Right ventricle myocardium superior (tissue), 1 donor: ENCODE results near the gene SLC38A10. TPM values are rescaled to one million over a fixed set of nuclear protein-coding genes. Genes with fewer than 3 reads are reported as not detected.
A peak's percentile ranks its signal among the peaks of the same experiment; 100 is the strongest.

Source experiments
- ATAC-seq: fragments of 200-7000 bp; cut with Tn5 transposase; one replicate; pipeline ENCODE4 v1.9.1; 2020; ENCODE audit warnings: mild to moderate bottlenecking; ENCODE audit not compliant: poor library complexity
- DNase-seq: peaks from one replicate; pipeline ENCODE4 v3.0.0-alpha.2; 2020
- intact Hi-C: fragments of 100-400 bp; cut with DNase I; formaldehyde crosslinking; loops from one replicate; pipeline ENCODE4 v1.11.2; 2022
- long read RNA-seq: library from polyadenylated mRNA; unstranded; transcript quantifications from one replicate; pipeline ENCODE4 v2.0.0, GENCODE V29; 2021
- total RNA-seq: library from RNA; stranded (reverse); fragmentation: NEBNext Ultra II Directional; extraction: Animal tissue kit (Norgen Biotek cat#: 25700); gene quantifications from one replicate; pipeline ENCODE4 v1.2.1, GENCODE V29; 2021
- donor health status: DM: no; HTN: yes; CAD: no; lungs with severe emphysema.

Gene SLC38A10
- 41.3 TPM for total RNA-seq
- long read RNA-seq, full-length matches to known transcripts: 50 of 242 reads
- long read RNA-seq, partial matches to known transcripts: 48 of 242 reads
- long read RNA-seq, other reads (novel, unspliced or antisense): 144 of 242 reads

- peak; percentile 96 for DNase-seq
- intact Hi-C loops: loop anchor here (5.0 kb wide), 1 partner anchor 97 kb away; no protein-coding TSS in a partner anchor
- peak; percentile 95 for ATAC-seq
Observed at GRCh38 chr17:81295031-81295675, at the start of gene SLC38A10. Gene SLC38A10 (minus strand): TSS chr17:81295307. CDS start chr17:81294921, 386 bp downstream.

GRCh38 chr17:81342269-81343070, 47.4 kb upstream of the SLC38A10 start:
- no peak for DNase-seq

GRCh38 chr17:81341516-81342268, 46.6 kb upstream of the SLC38A10 start:
- ATAC-seq (no peak), DNase-seq (peak; percentile 45)
- intact Hi-C loops: no loop called here

More at GRCh38 chr17:81342269-81343070, 47.4 kb upstream of the SLC38A10 start:
- intact Hi-C loops: no loop called here
- no peak for ATAC-seq

GRCh38 chr17:81340607-81341515, 45.8 kb upstream of the SLC38A10 start:
- ATAC-seq (no peak), DNase-seq (peak; percentile 50)
- intact Hi-C loops: no loop called here

GRCh38 chr17:81339534-81340296, 44.6 kb upstream of the SLC38A10 start:
- peak; percentile 56 for DNase-seq
- intact Hi-C loops: no loop called here

GRCh38 chr17:81339191-81339533, 44.1 kb upstream of the SLC38A10 start:
- ATAC-seq: no peak
- DNase-seq: no peak
- intact Hi-C loops: no loop called here

More at GRCh38 chr17:81339534-81340296, 44.6 kb upstream of the SLC38A10 start:
- ATAC-seq: no peak

GRCh38 chr17:81338274-81339190, 43.4 kb upstream of the SLC38A10 start:
- ATAC-seq (no peak), DNase-seq (peak; percentile 46)
- intact Hi-C loops: no loop called here

- ATAC-seq (no peak), DNase-seq (no peak)
- intact Hi-C loops: no loop called here
Observed at GRCh38 chr17:81337476-81337879, 42.4 kb upstream of the SLC38A10 start.

GRCh38 chr17:81336930-81337325, 41.8 kb upstream of the SLC38A10 start:
- no peak for ATAC-seq
- intact Hi-C loops: no loop called here
- no peak for DNase-seq

GRCh38 chr17:81336296-81336929, 41.3 kb upstream of the SLC38A10 start:
- DNase-seq (no peak), ATAC-seq (no peak)
- intact Hi-C loops: no loop called here

- no peak for ATAC-seq
- intact Hi-C loops: no loop called here
- no peak for DNase-seq
Observed at GRCh38 chr17:81335773-81336157, 40.7 kb upstream of the SLC38A10 start.

GRCh38 chr17:81334987-81335772, 40.1 kb upstream of the SLC38A10 start:
- ATAC-seq: no peak
- intact Hi-C loops: no loop called here
- DNase-seq: no peak

GRCh38 chr17:81334391-81334901, 39.3 kb upstream of the SLC38A10 start:
- ATAC-seq: peak; percentile 18
- intact Hi-C loops: no loop called here
- DNase-seq: no peak

GRCh38 chr17:81333616-81334368, 38.7 kb upstream of the SLC38A10 start:
- ATAC-seq: no peak
- intact Hi-C loops: no loop called here
- no peak for DNase-seq
